Right lobe of liver (tissue), 4 donors: ENCODE measurements around the gene AP4M1.
A peak's percentile ranks its signal among the peaks of the same experiment; 100 is the strongest.

Experiments
- CTCF ChIP-seq, 4 donors: fragments of 200-600 bp in 3 of 4; fragments of 450-650 bp in 1 of 4; IDR thresholded peaks; one replicate each; pipeline versions ENCODE4 v1.5.1 to v1.8.0; 2016 to 2022; ENCODE audit warnings: antibody characterized with exemption in 4 of 4, mild to moderate bottlenecking in 2 of 4
- POLR2A ChIP-seq: fragments of 450-650 bp; IDR thresholded peaks from one replicate; pipeline ENCODE4 v1.6.1; 2017; ENCODE audit warnings: antibody characterized with exemption, mild to moderate bottlenecking
- donor health status: DM: no; HTN: no; CAD: no.
- donor health status: DM: no; HTN: no; CAD: no.
- donor health status: DM: no; HTN: yes; CAD: no.

DNA sequence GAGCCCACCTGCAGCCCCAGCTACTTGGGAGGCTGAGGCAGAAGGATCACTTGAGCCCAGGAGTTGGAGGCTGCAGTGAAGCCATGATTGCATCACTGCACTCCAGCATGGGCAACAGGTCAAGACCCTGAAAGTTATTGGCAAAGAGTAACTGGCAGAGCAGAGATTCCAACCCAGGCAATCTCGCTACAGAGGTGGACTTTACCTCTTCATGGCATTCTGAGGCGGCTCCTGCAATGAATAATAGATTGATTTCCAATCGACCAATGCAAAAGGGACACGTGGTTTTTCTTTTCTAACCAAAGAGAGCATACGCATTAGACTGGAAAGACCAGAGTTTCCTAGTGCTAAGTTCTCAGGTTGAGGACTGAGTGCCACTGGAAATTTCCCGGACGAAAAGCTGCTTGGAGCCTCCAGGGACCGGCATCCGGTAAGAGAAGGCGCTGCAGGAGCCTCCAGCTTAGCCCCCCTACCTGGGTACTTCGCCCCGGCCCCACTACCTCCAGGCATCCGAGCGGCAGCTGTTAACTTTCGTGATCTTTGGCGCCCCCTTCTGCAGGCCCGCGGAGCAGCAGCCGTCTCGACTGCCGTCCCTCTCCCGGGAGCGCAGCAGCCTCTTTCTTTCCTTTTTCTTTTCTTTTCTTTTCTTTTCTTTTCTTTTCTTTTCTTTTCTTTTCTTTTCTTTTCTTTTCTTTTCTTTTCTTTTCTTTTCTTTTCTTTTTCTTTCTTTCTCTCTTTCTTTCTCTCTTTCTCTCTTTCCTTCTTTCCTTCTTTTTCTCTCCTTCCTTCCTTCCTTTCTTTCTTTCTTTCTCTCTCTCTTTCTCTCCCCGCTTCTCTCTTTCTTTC lies 29.4 kb downstream of the AP4M1 start:
- TF ChIP-seq CTCF (IDR thresholded peaks at IDR 0.05) (peak; percentile 79 to 94 (median 88)), POLR2A (no peak)
